Stimulated activated CD8-positive, alpha-beta memory T cell treated with anti-CD3 and anti-CD28 coated beads, Interleukin-7, amount 100 ng/mL, for 1 hour (primary cell): ENCODE data around the gene RFX2.
"Not testable (repeated sequence)": the region's sequence is repeated elsewhere in the genome, so short reads cannot be mapped to it uniquely, and the experiment has no call there.

ENCODE experiments used
- DNase-seq, 2 donors: peaks; one replicate each; pipeline ENCODE4 v3.0.0-alpha.2; 2020; ENCODE audit warnings: low read depth in 2 of 2

Gene RFX2

DNA sequence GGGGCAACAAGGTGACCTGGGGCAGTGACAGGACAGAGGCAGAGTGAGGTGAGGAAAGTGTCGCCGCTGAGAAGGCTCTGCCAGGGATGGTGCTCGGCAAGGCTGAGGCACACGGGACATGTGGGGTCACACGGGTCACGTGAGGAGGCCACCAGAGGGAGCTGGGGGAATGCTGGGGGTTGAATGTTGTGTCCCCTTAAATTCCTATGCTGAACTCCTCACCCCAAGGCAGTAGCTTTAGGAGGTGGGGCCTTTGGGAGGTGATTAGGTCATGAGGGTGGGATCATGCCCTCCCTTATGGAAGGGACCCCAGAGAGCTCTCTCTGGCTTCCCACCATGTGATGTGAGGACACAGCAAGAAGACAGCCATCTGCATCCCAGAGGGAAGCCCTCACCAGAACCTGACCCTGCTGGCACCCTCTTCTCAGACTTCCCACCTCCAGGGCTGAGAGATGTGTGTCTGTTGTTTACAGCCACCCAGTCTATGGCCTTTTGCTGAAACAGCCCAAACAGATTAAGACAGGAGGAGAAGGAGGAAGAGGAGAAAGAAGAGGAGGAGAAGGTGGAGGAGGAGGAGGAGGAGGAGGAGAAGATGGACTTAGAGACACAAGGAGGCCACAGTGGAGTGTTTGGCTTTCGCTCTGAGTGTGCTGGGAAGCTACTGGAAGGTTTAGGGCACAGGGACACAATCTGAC lies 35.4 kb downstream of the RFX2 start:
- DNase-seq, result no peak

DNA sequence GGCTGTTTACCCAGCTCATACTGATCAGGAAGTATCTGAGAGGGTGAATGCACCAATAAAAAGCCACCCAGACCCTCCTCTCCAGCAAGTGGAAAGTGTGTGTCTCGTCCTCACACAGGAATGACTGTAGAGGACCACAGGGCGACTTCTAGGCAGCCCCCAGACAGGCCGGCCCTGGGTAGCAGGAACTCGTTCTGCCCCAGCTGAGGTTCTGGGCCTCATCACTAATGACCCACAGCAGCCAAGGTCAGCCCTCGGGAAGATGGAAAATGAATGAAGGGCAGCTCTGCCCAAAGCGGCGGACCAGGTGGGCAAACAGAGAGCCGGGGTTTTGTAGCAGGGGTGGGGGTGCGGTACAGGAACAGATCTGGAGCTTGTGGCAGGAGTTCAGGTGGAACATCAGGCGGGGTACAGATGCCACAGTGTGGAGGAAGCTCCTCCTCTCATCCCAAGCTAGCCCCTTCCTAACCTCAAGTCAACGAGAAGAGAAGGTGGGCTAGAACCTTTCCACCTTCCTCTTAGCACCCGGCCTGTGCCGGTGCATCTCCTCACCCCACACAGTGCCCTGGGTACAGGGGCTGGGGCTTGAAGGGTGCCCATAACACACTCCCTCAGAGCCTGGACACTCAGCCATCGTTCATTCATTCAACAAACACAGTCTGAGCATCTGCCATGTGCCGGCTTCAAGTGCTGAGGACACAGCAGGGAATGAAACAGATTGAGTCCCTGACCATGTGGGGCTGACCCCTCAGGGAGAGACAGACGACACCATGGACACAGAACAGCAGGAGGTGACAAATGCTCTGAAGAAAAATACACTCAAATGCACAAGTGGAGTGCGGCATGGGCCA lies 36.2 kb downstream of the RFX2 start:
- DNase-seq, result no peak

DNA sequence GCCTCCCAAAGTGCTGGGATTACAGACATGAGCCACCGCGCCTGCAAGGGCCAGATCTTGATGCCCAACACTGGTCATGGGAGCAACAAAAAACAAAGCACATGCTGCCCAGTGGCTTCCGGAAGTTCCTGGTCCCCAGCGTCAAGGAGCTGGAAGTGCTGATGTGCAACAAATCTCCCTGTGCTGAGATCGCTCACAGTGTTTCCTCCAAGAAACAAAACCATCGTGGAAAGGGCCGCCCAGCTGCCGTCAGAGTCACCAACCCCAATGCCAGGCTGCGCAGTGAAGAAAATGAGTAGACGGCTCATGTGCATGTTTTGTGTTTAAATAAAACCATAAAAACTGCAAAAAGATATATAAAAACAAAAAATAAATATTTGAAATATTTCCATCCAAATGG lies 37.1 kb downstream of the RFX2 start:
- not testable (repeated sequence) for DNase-seq

DNA sequence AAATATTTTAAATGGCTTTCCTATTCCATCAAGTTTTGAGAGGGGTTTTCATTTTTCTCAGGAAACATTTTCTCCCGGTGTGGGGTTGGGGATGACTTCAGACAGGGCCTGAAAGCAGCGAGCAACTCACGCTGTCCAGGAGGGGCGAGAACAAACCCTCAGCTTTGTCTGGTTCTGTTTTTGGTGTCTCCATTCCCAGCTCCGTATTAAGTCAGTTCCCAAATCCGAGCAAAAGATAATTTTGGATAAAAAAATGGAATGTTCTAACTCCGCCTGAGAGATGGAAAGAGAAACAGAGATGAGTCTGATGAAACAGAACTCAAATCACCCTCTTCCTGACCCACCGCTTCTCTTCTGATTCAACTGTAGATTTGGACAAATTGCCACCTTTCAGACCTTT lies 38.4 kb downstream of the RFX2 start:
- DNase-seq, result no peak

DNA sequence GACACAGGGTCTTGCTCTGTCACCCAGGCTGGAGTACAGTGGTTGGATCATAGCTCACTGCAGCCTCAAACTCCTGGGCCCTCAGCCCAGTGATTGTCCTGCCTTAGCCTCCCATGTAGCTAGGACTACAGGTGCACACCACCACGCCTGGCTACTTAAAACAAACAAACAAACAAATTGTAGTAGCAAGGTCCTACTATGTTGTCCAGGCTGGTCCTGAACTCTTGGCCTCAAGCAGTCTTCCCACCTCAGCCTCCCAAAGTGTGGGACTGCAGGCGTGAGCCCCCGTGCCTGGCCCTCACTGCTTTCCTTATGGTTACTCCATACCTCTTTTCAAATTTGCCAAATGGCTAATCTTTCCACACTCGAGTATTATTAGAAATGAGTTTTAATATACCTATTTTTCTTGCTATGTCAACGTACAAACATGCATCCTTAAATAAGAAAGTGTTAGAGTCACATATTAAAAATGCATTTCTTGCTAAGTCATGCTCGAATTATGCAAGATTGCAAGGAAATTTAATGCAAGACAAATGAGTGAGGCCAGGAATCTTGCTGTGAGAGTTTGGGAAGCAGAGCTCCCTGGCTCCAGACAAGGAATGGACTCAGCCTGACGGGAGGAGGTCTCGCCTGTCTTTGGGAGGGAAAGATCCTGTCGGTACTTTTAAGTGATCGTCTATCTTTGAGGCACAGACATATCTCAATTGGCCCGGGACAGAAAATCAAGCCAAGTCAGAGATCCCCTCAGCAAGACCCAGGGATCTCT lies 39.4 kb downstream of the RFX2 start:
- no peak for DNase-seq

DNA sequence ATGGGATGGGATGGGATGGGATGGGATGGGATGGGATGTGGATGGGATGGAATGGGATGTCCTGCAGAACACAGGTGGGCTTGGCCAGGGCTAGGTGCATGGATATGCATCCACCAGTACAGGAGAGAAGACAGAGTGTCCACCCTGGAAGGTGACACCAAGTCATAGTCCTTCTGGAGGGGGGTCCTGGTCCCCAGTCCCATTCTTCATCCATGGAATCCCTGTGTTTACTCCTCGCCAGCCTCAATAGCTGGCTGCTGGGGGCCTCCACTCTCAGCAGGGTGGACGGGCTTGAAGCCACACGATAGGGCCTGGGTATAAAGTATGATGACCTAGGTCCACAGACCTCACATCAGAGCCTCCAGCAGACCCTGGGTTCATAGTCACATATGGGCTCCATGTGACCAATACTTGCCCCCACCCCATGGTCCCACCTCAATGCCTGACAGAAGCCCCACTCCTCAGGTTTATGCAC lies 40.1 kb downstream of the RFX2 start:
- no peak for DNase-seq

DNA sequence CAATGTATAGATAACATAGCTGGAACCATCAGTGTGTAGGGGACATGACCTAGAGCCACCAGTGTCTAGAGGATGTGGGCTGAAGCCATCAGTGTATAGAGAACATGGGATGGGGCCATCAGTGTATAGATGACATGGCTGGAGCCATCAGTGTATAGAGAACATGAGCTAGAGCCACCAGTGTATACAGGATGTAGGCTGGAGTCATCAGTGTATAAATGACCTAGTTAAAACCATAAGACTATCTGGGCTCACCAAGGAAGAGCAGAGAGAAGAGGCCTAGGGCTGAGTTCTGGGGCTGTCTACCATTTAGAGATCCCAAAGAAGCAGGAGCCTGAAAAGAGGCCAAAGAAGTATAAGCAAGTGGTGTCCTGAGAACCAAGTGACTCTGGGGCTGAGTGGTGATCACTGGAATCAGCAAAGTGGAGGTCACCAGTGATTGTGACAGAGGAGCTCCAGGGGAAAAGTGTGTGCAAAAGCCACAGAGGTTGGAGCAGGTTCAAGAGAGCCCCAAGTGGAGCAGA lies 41.0 kb downstream of the RFX2 start:
- DNase-seq, result no peak

DNA sequence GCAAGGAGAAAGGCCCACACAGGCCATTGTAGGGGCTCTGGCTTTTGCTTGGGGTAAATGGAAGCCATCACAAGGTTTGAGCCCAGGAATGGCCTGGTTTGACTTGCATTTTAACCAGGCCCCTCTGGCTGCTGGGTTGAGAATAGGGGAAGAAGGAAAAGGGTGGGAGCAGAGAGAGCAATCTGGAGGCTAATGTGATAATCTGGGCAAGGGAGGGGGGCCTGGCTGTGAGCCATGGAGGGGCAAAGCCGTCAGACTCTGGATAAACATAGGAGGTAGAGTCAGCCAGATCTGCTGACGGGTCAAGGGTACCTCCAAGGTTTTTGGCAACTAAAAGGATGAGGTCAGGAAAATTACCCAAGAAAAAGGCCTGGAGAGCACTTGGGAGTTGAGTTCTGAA lies 41.6 kb downstream of the RFX2 start:
- DNase-seq, result no peak

DNA sequence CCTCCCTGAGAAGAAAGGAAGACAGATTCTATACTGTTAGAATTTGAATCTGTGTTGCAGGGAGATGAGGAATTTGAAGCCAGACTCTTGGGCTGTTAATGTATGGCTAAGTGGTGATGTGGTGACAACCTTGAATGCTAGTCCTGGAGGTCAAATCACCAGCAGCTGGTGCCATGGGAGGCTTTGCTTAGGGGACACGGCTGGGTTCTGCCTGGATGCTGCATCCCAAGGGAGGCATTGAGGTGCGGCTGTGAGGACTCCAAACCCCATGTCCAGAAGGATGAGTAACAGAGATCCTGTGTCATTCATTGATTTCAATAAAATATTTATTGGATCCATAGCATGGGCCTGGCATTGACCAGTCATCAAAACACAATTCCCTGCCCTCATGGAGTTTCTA lies 42.3 kb downstream of the RFX2 start:
- no peak for DNase-seq

DNA sequence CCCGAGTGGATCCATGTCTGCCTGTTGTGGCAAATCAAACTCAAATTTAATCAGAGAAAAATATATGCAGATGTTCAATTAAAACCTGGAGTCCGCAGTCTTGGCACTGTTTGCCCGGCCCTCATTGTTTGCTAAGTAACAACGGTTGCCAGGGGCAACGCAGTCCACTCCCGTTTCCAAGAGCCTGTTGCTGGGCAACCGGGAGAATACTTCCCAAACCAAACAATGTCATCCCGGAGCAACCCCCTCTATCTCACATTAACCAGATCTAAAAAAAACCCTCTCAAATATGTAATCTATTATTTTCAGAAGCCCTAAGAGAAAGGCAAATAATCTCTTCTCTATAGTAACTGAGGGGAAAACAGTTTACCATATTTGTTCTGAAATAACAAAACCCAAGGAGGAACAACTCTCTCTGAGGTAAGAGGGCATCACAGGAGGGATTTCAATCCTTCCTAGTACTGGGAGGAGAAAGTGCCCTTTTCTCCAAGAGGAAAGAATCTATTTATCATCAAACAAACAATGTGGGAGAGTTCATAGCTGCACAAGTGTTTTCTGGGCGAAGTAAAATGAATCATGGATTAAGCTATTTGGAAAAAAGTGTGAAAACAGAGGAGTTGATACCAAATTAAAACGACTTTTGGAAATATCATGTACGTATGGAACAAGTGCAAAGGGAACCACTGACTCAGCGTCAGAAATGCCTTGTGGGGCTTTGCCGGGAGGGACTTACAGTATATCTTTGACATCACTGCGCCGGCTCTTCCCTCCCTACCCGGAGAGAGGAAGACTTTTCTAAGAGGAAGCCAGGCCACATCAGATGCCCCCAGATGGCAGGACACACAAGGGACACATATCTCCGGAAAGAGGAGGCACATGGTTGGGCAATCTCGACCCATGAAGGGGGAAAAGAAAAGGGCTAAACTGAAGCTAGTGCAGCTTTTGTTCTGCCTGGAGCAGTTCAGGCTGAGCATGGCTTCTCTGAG lies 43.3 kb downstream of the RFX2 start:
- DNase-seq, result no peak

DNA sequence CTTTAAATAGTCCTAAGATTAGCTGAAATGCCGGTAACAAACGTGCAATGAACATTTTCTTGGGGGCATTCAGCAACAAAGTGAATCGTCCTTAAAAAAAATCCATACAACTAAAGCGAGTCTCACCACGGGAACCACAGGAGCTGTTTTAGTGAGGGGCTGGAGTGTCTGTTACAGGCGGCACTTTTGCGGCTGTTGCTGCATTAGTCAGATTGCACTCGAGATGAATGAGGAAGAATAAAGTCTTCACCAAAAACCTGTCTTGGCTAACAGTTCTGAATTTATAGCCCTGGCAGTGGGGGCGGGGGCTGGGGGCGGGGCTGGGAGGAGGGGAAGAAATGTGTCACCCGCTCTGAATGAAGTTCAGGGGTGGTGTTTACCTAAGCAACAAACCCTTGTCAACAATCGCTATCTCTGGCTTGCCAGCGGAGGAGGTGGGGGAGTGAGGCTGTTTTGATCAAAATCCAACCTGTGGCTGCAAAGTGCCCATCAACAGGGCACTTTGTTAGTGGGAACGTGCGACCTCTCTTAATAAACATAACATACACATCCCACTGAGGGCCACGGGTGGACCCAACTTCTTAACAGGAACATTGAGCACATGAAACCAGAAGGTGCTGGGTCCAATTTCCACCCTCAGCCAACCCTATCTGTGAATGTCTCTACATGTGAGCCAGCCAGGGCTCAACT lies 44.5 kb downstream of the RFX2 start:
- DNase-seq, result peak in 1 of 2 donors; percentile 26

DNA sequence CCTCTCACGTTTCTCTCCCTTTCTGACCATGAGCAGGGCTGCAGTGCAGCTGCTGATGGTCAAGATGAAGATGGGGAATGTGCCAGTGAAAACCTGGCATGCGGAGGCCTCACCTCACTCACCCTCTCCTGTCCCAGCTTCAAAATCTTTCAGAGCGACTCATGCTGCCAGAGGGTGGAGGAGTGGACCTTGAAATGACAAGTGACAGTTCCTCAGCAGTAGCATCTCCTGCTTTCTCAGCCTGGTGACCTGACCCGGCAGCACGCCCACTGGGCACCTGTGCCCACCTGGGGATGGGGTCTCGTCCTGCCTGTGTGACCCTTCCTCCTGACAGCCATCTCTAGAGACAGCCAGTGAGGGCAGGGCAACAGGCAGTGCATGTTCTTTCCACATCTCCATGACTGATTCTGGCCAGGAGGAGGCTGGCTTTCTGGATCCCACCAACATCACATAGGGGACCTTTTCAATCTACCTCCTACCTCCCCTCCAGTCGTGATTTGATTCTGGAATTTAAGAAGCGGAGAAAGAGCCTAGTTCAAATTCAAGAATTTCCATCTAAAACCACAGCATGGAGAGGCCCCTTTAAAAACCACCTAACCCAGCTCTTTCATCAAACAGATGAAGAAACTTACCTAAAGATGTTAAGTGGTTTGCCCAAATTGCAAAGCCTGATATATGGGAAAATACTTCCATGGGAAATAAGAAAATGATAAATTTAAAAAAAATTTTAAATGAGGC lies 45.8 kb downstream of the RFX2 start:
- DNase-seq, result no peak

DNA sequence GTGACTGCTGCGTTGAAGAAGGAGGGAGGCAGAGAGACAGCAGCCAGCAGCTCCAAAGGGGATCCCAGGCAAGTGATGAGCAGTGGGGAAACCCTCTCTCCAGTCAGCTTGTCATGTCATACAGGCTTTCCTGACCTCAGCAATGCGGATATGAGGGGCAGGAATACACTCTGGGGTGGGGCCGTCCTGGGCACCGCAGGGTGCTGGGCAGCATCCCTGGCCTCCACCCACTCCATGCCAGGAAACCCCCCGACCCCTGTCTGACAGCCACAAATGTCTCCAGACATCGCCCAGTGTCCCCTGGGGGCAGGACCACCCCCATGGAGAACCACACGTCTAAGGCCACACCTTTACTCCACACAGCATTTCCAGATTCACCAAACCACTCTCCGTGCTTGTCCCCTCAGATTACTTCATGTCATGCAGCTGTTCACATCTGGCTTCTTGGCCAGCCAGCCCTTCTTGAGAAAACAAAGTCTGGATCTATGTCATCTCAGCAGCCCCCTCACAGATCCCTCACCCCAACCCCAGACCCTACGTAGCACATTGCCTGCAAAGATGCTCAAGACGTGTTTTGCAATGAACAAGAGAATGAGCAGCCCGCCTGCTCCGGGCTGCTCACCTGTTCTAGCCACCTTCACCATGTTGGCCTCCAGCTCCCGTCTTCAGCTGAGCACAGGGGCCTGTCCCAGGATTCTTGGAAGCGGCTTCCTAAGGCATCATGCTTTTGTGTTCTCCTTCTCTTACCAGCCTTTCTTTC lies 46.5 kb downstream of the RFX2 start:
- no peak for DNase-seq

DNA sequence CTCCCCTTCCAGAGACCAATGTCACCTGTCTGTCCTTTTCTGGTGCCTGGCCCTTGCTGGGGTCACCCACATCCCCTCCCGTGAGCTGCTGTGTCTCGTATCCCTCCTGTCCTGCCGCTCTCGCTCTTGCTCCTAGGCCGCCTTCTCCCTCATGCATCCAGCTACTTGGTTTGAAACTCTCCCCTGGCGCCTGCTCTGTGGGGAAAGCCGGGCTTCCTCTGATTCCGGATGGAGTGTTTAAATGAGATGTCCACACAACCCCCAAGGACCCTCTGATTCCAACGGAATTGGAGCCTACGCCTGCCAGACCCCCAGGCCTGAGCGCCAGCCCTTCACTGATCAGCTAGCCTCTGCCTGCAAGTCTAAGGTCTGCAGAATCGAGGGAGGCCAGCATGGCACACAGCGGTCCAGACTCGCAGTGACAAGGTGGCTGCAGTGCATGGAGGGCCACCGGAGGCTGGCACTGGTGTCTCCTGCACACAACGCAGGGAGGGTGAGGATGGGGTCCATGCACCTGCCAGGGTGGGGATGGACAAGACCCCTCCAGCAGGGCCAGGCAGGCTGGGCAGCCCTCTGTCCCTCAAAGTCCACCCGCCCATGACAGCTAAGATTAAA lies 47.2 kb downstream of the RFX2 start:
- no peak for DNase-seq

DNA sequence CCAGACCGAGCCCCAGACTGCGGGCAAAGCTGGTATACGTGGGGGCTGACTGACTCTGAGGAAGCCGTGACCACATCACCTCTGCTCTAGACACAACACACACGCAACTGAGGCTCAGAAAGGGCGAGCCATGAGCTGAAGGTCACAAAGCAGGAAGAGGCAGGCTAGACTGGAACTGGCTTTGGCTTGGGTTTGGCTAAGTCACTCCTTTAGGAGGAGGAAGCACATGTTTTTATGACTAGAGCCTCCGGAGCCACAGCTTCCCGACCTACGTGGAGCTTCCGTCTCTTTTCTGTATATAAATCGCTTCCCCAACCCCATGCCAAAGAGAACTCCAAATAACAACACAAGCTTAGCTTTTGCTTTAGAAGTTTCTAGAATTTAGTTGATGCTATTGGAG lies 48.0 kb downstream of the RFX2 start:
- DNase-seq, result no peak

DNA sequence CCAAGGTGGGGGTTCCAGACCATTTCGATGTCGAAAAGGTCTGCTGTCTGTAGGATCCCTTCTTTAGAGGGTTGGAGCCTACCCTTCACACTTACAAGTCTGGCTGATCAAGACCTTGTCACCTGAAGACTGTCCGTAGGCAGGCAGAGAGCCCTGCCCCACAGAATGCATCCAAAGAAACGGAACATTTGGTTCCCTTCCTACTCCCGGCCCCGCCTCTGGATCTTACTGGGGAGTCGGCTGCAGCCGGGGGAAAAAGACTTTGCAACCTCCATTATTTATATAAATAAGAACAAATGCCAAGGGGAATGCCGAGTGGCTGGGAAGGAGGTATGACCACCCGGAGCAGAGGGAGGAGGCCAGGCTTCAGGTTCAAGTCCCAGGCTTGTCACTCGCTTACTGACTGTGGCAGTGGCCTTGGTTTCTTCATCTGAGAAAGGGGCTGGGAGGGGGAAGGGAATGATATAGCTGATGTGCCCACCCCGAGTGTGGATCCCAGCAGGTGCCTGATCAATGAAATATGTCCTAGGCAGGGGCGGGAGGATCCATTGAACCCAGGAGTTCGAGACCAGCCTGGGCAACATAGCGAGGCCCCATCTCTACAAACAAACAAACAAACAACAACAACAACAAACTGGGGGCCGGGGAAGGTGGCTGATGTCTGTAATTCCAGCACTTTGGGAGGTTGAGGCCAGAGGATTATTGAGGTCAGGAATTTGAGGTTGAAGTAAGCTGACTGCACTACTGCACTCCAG lies 48.7 kb downstream of the RFX2 start:
- DNase-seq, result no peak

DNA sequence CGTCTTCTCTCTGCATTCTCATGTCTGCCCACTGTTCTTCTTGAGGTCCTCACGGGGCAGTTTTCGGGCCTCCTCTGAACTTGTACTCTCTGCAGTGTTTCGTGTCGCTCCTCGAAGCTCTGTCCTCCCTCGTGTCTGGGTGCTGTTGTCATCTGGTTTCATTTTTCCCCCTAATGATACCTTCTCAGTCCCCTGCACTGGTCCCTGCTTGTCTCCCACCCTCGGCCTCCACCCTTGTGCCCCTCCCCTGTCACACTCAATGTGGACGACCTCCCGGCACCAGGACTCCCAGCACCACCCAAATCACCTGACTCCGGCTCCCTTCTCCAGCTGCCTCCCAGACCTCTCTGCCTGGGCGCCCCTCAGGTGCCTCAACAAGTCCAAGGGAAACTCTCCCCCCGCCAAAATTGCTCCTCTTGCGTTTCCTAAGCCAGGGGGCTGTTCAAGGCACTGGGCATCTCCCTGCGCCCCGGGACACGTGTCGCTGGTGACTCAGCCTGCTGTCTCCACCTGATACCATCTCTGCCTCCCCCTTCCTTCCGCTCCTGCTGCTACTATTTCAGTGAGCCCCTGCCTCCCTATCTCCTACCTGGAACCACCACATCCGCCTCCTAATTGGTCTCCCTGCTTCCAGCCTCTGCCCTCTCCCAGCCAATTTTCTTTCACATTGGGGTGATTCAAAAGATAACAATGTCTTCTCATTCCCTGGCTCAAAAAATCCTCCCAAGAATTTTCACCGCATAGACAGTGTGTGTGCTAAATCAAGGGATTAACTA lies 49.5 kb downstream of the RFX2 start:
- no peak for DNase-seq
